ENCODE data around the gene ANO4. TPM values are rescaled to one million over a fixed set of nuclear protein-coding genes. Genes with fewer than 3 reads are reported as not detected.

The ANO4 gene
- total and polyA plus RNA-seq, 4 donors = 0.10 to 1.9 (median 0.86) TPM

GRCh38 chr12:101110866-101111265 lies 316.3 kb downstream of the ANO4 start:
- Histone ChIP-seq H3K36me3 (ENCODE audit: control insufficient read depth in 4 of 4, insufficient read depth in 4 of 4, low read length in 4 of 4) (no peaks in the 10 kb centered on the region), H3K9ac (ENCODE audit: insufficient read depth in 1 of 2, low read length in 2 of 2) (no peak overlapping the region)

GRCh38 chr12:101111441-101111840 lies 316.9 kb downstream of the ANO4 start:
- Histone ChIP-seq H3K36me3 (ENCODE audit: control insufficient read depth in 4 of 4, insufficient read depth in 4 of 4, low read length in 4 of 4) (no peaks in the 10 kb centered on the region), H3K27ac (ENCODE audit: low read depth in 1 of 2, low read length in 1 of 2) (no peak overlapping the region), H3K9me3 (ENCODE audit: control insufficient read depth in 4 of 4, insufficient read depth in 3 of 4, low read length in 3 of 4) (peaks cover 0 to 5% (median 2%) of the 10 kb centered on the region in 4 donors), H3K9ac (ENCODE audit: insufficient read depth in 1 of 2, low read length in 2 of 2) (no peak overlapping the region), H3K4me1 (ENCODE audit: control insufficient read depth in 5 of 5, insufficient read depth in 5 of 5, low read length in 5 of 5) (no peaks in the 10 kb centered on the region), H3K27me3 (ENCODE audit: control insufficient read depth in 3 of 3, insufficient read depth in 3 of 3, low read length in 2 of 3) (no peaks in the 10 kb centered on the region), H3K4me3 (no peak overlapping the region)
- 88 to 91% methylated on average over 2 of the region's 2 CpGs for WGBS, 2 donors
- TF ChIP-seq CTCF (IDR thresholded peaks at IDR 0.05; ENCODE audit: control extremely low read depth, extremely low read depth) = no peak
- ATAC-seq (ENCODE audit: insufficient read depth, low FRiP score) (no peak), DNase-seq (no peak)

More at GRCh38 chr12:101110866-101111265, 316.3 kb downstream of the ANO4 start:
- H3K4me1 ChIP-seq (ENCODE audit: control insufficient read depth in 5 of 5, insufficient read depth in 5 of 5, low read length in 5 of 5) = no peaks in the 10 kb centered on the region
- no peaks in the 10 kb centered on the region for H3K27me3 ChIP-seq (ENCODE audit: control insufficient read depth in 3 of 3, insufficient read depth in 3 of 3, low read length in 2 of 3)
- WGBS, 2 donors = 83 to 85% methylated on average over 3 of the region's 3 CpGs
- no peak overlapping the region for H3K4me3 ChIP-seq
- no peak overlapping the region for H3K27ac ChIP-seq (ENCODE audit: low read depth in 1 of 2, low read length in 1 of 2)
- ATAC-seq (ENCODE audit: insufficient read depth, low FRiP score) (no peak), DNase-seq (no peak)
- TF ChIP-seq CTCF (IDR thresholded peaks at IDR 0.05; ENCODE audit: control extremely low read depth, extremely low read depth) = no peak
- peaks cover 0 to 5% (median 2%) of the 10 kb centered on the region in 4 donors for H3K9me3 ChIP-seq (ENCODE audit: control insufficient read depth in 4 of 4, insufficient read depth in 3 of 4, low read length in 3 of 4)

- H3K4me3 ChIP-seq = no peak overlapping the region
- no peak for DNase-seq
- ATAC-seq (ENCODE audit: insufficient read depth, low FRiP score) = no peak
- no peak overlapping the region for H3K27ac ChIP-seq (ENCODE audit: low read depth in 1 of 2, low read length in 1 of 2)
- WGBS, 2 donors = 72 to 75% methylated on average over 2 of the region's 2 CpGs
- H3K27me3 ChIP-seq (ENCODE audit: control insufficient read depth in 3 of 3, insufficient read depth in 3 of 3, low read length in 2 of 3) = no peaks in the 10 kb centered on the region
- H3K4me1 ChIP-seq (ENCODE audit: control insufficient read depth in 5 of 5, insufficient read depth in 5 of 5, low read length in 5 of 5) = no peaks in the 10 kb centered on the region
- no peaks in the 10 kb centered on the region for H3K36me3 ChIP-seq (ENCODE audit: control insufficient read depth in 4 of 4, insufficient read depth in 4 of 4, low read length in 4 of 4)
- no peak overlapping the region for H3K9ac ChIP-seq (ENCODE audit: insufficient read depth in 1 of 2, low read length in 2 of 2)
- no peak for TF ChIP-seq CTCF (IDR thresholded peaks at IDR 0.05; ENCODE audit: control extremely low read depth, extremely low read depth)
- H3K9me3 ChIP-seq (ENCODE audit: control insufficient read depth in 4 of 4, insufficient read depth in 3 of 4, low read length in 3 of 4) = no peaks in the 10 kb centered on the region
Measured at GRCh38 chr12:101115326-101115725, 320.8 kb downstream of the ANO4 start.

GRCh38 chr12:101116911-101117310 lies 322.3 kb downstream of the ANO4 start:
- WGBS, 2 donors = 66 to 87% methylated on average over 4 of the region's 4 CpGs
- ATAC-seq (ENCODE audit: insufficient read depth, low FRiP score) = no peak
- no peak for TF ChIP-seq CTCF (IDR thresholded peaks at IDR 0.05; ENCODE audit: control extremely low read depth, extremely low read depth)
- Histone ChIP-seq H3K27ac (ENCODE audit: low read depth in 1 of 2, low read length in 1 of 2) (no peak overlapping the region), H3K9me3 (ENCODE audit: control insufficient read depth in 4 of 4, insufficient read depth in 3 of 4, low read length in 3 of 4) (no peaks in the 10 kb centered on the region), H3K27me3 (ENCODE audit: control insufficient read depth in 3 of 3, insufficient read depth in 3 of 3, low read length in 2 of 3) (no peaks in the 10 kb centered on the region), H3K9ac (ENCODE audit: insufficient read depth in 1 of 2, low read length in 2 of 2) (no peak overlapping the region), H3K36me3 (ENCODE audit: control insufficient read depth in 4 of 4, insufficient read depth in 4 of 4, low read length in 4 of 4) (no peaks in the 10 kb centered on the region), H3K4me1 (ENCODE audit: control insufficient read depth in 5 of 5, insufficient read depth in 5 of 5, low read length in 5 of 5) (no peaks in the 10 kb centered on the region), H3K4me3 (no peak overlapping the region)
- DNase-seq = no peak

Data from lung (tissue), 12 donors.